B cell (primary cell): ENCODE results near the gene PLXNB1. TPM values are rescaled to one million over a fixed set of nuclear protein-coding genes. Genes with fewer than 3 reads are reported as not detected.

Experiments
- ATAC-seq: fragments of 200-7000 bp; cut with Tn5 transposase; one replicate; pipeline ENCODE4 v1.10.0; 2021; ENCODE audit warnings: low read depth, mild to moderate bottlenecking, moderate number of reproducible peaks, moderate library complexity
- CTCF ChIA-PET: fragments of 350-600 bp; sonication (Branson Sonifier 250); formaldehyde crosslinking; loops from one replicate; lab custom pipeline; 2021; ENCODE audit warnings: antibody characterized with exemption, inconsistent platforms; lab: Charles Lee
- POLR2A ChIA-PET: fragments of 350-600 bp; sonication (Branson Sonifier 250); formaldehyde crosslinking; loops from one replicate; lab custom pipeline; 2021; ENCODE audit warnings: antibody characterized with exemption; lab: Charles Lee
- DNase-seq: peaks from one replicate; pipeline ENCODE4 v3.0.0; 2013
- H2AFZ ChIP-seq: 2 replicates; pipeline ENCODE4 v1.6.1; 2012; ENCODE audit warnings: mild to moderate bottlenecking, low read depth, low read length; ENCODE audit not compliant: insufficient read depth, poor library complexity, severe bottlenecking
- H3K27ac ChIP-seq, 2 donors: 1 replicate in 1 of 2; 2 replicates in 1 of 2; pipeline ENCODE4 v1.5.1; 2012 to 2013; ENCODE audit warnings: low read length in 2 of 2, mild to moderate bottlenecking in 2 of 2, moderate library complexity in 1 of 2
- H3K27me3 ChIP-seq, 4 experiments: fragments of 200-600 bp in 1 of 4; sonication (generic) in 1 of 4; replicated peaks in 1 of 4; 1 replicate in 2 of 4; 2 replicates in 2 of 4; pipeline versions ENCODE4 v1.6.1 to v1.7.0; 2013 to 2016; ENCODE audit warnings: low read length in 3 of 4, mild to moderate bottlenecking in 2 of 4, mixed read lengths in 1 of 4, moderate library complexity in 1 of 4; ENCODE audit not compliant: insufficient read depth in 4 of 4, control insufficient read depth in 3 of 4; ENCODE audit errors: control extremely low read depth in 1 of 4
- H3K36me3 ChIP-seq, 2 experiments: replicated peaks in 1 of 2; 1 replicate in 1 of 2; 2 replicates in 1 of 2; pipeline versions ENCODE4 v1.6.1 to v1.7.1; 2013; ENCODE audit warnings: low read length in 1 of 2; ENCODE audit not compliant: insufficient read depth in 2 of 2, control insufficient read depth in 1 of 2; ENCODE audit errors: control extremely low read depth in 1 of 2, extremely low read depth in 1 of 2
- H3K4me1 ChIP-seq, 2 donors: fragments of 200-600 bp in 1 of 2; sonication (generic) in 1 of 2; 1 replicate in 1 of 2; 2 replicates in 1 of 2; pipeline versions ENCODE4 v1.5.1 to v1.6.1; 2013 to 2017; ENCODE audit warnings: low read length in 2 of 2; ENCODE audit not compliant: control insufficient read depth in 2 of 2, insufficient read depth in 2 of 2
- H3K4me2 ChIP-seq: replicated peaks from 2 replicates; pipeline ENCODE3; 2012; ENCODE audit warnings: mild to moderate bottlenecking, low read depth, low read length; ENCODE audit not compliant: poor library complexity, severe bottlenecking
- H3K4me3 ChIP-seq, 5 experiments: fragments of 200-600 bp in 1 of 5; sonication (generic) in 1 of 5; 1 replicate in 3 of 5; 2 replicates in 2 of 5; pipeline versions ENCODE4 v1.5.1 to v1.7.0; 2011 to 2016; ENCODE audit warnings: low read length in 4 of 5, mild to moderate bottlenecking in 4 of 5, low read depth in 2 of 5, control low read depth in 1 of 5, moderate library complexity in 1 of 5; ENCODE audit not compliant: insufficient read depth in 1 of 5; ENCODE audit errors: control extremely low read depth in 1 of 5, extremely low read depth in 1 of 5
- H3K79me2 ChIP-seq: fragments of 200-600 bp; sonication (generic); one replicate; pipeline ENCODE4 v1.6.0; 2016; ENCODE audit warnings: low read length; ENCODE audit not compliant: control insufficient read depth, insufficient read depth
- H3K9ac ChIP-seq: fragments of 200-600 bp; sonication (generic); 2 replicates; pipeline ENCODE4 v1.6.1; 2017; ENCODE audit warnings: mild to moderate bottlenecking, low read length, moderate library complexity
- H3K9me3 ChIP-seq, 3 donors: one replicate each; pipeline versions ENCODE4 v1.6.1 to v1.7.1; 2013; ENCODE audit warnings: low read length in 2 of 3; ENCODE audit not compliant: control insufficient read depth in 2 of 3, insufficient read depth in 1 of 3; ENCODE audit errors: control extremely low read depth in 1 of 3
- H4K20me1 ChIP-seq: 2 replicates; pipeline ENCODE4 v1.6.0; 2012; ENCODE audit warnings: mild to moderate bottlenecking, low read length; ENCODE audit not compliant: insufficient read depth, control insufficient read depth, poor library complexity, severe bottlenecking
- H3K27ac Mint-ChIP-seq: one replicate; pipeline ENCODE4 v1.8.0; 2021; ENCODE audit warnings: mixed read lengths
- H3K27me3 Mint-ChIP-seq: one replicate; pipeline ENCODE4 v1.8.0; 2021; ENCODE audit warnings: mixed read lengths
- H3K4me1 Mint-ChIP-seq: one replicate; pipeline ENCODE4 v1.8.0; 2021; ENCODE audit warnings: mixed read lengths
- H3K4me3 Mint-ChIP-seq: one replicate; pipeline ENCODE4 v1.8.0; 2021; ENCODE audit warnings: mixed read lengths
- H3K9me3 Mint-ChIP-seq: one replicate; pipeline ENCODE4 v1.8.0; 2022; ENCODE audit warnings: mixed read lengths; ENCODE audit not compliant: insufficient read depth
- CTCF ChIP-seq: fragments of 200-600 bp; IDR thresholded peaks from one replicate; pipeline ENCODE4 v1.8.0; 2022; ENCODE audit warnings: antibody characterized with exemption, mild to moderate bottlenecking
- EZH2 ChIP-seq: IDR thresholded peaks from 2 replicates; pipeline ENCODE4 v1.6.1; 2012; ENCODE audit warnings: borderline replicate concordance, low read depth, mild to moderate bottlenecking, moderate library complexity, low read length; ENCODE audit not compliant: insufficient read depth, poor library complexity, severe bottlenecking
- WGBS: methylation state at CpG from one replicate; pipeline ENCODE4 v1.1.5; 2013; ENCODE audit warnings: missing lambda C conversion rate; ENCODE audit not compliant: insufficient coverage; 5-methylcytosine and 5-hydroxymethylcytosine counted together
- intact Hi-C: fragments of 100-400 bp; cut with micrococcal nuclease; formaldehyde crosslinking; loops from one replicate; pipeline ENCODE4 v1.10.0; 2022
- polyA plus RNA-seq: library from polyadenylated mRNA; depleted of rRNA; stranded (reverse); fragments of >200 nt; gene quantifications from 2 replicates; pipeline ENCODE4 v1.2.3, GENCODE V29; 2012
- total RNA-seq, 2 donors: library from RNA; stranded (reverse); fragments of 120-200 nt in 1 of 2; gene quantifications; 1 replicate in 1 of 2; 2 replicates in 1 of 2; pipeline versions ENCODE4 v1.2.3 to v1.2.4, GENCODE V29; 2013 to 2022

The PLXNB1 gene
- total and polyA plus RNA-seq, 2 donors (not counting 1 experiment from before 2014, with no cell fraction given), result 0.95 to 5.0 TPM

DNA sequence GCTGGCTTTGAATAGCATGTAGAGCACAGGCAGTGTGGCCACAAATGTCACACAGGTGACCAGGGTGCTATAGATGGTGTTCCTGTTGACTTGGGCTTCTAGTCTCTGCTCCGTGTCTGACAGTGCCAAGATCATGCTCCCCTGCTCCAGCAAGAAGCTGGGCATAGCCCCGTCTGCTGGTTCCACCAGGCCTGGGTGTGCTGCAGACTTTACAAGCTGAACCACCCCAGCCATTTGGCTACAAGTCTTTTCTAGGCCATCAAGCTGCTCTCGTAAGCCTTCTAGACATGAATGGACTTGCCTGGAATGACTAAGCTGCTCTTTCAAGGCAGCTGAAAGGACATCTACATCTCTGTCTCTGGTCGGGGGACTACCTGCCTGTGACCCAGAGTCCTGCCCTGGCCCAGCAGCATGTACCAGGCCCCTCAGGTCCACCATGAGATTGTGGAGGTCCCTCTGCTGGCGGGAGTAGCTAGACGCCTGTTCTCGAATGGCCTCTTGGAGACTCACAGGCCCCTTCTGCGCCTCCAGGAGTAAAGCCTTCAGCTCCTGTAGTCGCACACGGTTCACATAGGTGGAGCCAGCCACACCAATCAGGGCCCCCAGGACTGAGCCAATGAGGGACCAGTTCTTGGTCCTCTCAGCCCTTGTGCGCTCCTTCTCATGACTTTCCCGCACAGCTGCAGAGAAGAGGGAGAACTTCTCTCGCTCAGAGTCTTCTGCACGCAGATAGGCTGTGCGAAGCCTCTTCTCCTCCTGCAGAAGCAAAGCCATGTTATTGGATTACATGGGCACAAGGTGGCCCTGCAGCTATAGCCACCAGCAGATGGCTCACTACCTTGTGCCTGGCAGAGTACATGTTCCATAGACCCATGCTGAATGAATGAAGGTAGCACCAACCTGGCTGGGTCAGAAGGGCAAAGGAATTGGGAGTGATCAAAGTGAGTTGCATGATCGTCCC, 2.8 kb upstream of the PLXNB1 start:
- H3K27me3 ChIP-seq, result peaks cover 0 to 9% (median 3%) of the 10 kb centered on the region in 4 experiments
- H3K4me1 ChIP-seq, result peaks cover 12 to 13% of the 10 kb centered on the region in 2 donors
- no peak overlapping the region for H3K27ac ChIP-seq
- H4K20me1 ChIP-seq, result no peaks in the 10 kb centered on the region
- Mint-ChIP-seq H3K4me1 (peaks cover 12% of the 10 kb centered on the region), H3K4me3 (no peak overlapping the region), H3K27ac (no peak overlapping the region), H3K9me3 (no peaks in the 10 kb centered on the region), H3K27me3 (peaks cover 9% of the 10 kb centered on the region)
- ATAC-seq (no peak), DNase-seq (no peak)
- peaks cover 0 to 16% of the 10 kb centered on the region in 2 experiments for H3K36me3 ChIP-seq
- 95% methylated on average over 14 of the region's 16 CpGs for WGBS
- no peak overlapping the region for H3K9ac ChIP-seq
- ChIA-PET POLR2A (interaction anchor here (0.5 kb wide), 2 partner anchors 17 to 1908 kb away, joined by 3 read pairs; no protein-coding TSS in a partner anchor), CTCF (interaction anchor here (0.5 to 13.4 kb wide), 9 partner anchors 10 to 161 kb away, joined by 3 to 330 read pairs (median 3); partner anchors contain the start of gene ATRIP)
- H3K4me2 ChIP-seq, result no peak overlapping the region
- H3K9me3 ChIP-seq, result peaks cover 0 to 3% (median 0%) of the 10 kb centered on the region in 3 donors
- no peak for TF ChIP-seq EZH2
- no peak for TF ChIP-seq CTCF
- H2AFZ ChIP-seq, result no peak overlapping the region
- H3K79me2 ChIP-seq, result peaks cover 12% of the 10 kb centered on the region
- no peak overlapping the region for H3K4me3 ChIP-seq
- intact Hi-C loops, result no loop called here
